ENCODE data around the gene PTK7.
A peak's percentile ranks its signal among the peaks of the same experiment; 100 is the strongest.
"Not testable (repeated sequence)": the region's sequence is repeated elsewhere in the genome, so short reads cannot be mapped to it uniquely, and the experiment has no call there.

PTK7 gene

DNA sequence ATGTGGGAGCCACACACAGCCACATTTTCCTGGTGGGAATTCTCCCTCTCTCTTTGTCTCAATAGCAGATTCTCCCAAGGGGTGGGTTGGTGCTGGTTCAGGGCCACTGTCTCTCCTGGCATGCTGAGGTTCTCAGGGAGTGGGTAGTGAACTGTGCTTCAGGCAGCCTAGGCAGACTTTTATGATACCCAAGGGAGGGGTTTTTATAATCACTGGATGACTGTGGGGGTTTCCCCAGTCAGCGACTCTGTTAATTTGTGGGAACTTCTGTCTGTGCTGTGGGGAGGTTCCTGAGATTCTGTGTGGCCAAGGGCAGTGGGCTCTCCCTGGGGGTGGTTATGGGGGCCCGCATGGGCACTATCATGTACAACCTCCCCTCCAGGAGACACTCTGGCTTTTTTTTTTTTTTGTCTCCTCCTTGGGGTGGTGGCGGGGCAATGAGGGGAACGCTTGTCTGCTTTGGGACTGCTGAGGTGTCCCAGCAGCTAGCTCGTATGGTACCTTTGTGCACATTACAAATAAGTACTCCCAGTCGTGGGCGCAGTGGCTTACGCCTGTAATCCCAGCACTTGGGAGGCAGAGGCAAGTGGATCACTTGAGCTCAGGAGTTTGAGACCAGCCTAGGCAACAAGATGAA lies 10.0 kb downstream of the PTK7 start:
- peak; percentile 30 for DNase-seq (ENCODE audit: low spot score)

DNA sequence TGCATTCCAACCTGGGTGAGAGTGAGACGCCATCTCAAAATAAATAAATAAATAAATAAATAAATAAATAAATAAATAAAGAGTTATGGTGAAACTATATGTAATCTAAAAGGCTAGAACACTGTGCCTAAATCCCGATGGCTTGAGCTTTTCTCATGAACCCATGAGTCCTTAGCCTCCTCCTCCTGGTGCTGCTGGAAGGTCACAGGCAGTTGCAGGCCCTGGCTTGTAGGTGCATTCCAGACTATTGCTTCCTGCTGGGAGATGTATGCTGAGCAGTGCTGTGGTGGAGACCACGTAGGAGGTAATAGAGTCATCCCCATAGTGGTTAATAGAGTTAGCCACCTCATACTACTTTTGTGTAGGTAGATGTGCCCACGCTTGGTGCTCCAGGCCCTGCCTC lies 12.5 kb downstream of the PTK7 start:
- no peak for DNase-seq (ENCODE audit: low spot score)

DNA sequence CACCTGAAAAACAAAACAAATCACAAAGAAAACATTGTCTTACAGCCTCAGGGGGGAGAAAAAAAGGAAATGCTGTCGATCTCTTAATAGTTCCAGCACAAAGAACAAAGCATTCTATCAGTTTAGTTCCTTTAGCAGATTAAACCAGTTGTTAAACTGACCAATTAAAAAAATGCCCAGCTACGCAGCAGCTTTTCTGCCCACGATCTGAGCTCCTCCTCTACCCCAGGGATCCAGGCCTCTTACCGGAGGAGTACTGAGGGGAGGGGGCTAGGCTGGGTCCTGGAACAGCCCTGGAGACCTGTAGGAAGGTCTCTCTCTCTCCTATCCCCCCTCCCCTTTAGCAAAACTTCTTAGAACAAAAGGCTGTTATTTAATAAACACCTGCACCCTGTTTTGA lies 13.4 kb downstream of the PTK7 start:
- DNase-seq (ENCODE audit: low spot score), result no peak

DNA sequence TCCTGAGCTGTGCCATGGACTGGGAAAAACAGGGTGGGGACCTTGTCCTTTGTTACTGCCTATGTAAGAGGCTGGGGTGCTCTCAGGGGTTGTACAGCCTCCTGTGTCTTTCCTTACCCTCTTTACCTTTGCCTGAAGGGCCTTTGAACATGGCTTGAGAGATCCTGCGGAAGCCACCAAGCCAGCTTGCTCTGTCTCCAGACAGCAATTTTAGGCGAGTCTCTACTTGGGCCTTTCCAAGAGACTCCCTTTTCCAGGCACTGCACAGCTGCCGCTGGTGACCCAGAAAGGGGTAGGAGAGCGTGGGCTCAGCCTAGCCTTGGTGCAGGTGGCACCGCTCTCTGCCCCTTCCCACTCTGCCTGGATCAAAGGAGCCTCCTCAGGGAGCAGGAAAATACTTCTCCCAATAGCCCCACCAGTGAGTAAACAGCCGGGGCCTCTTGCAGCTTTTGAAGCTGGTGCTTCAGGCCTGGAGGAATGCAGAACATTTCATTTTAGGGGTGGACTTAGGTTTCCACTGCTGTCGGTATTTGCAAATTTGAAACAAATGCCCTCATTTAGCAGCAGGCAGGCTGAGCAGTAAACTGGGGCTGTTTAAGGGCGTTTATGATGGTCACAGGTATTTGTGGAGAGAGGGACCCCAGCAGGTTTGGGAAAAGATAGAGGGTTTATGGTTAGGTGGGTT lies 13.9 kb downstream of the PTK7 start:
- no peak for DNase-seq (ENCODE audit: low spot score)

DNA sequence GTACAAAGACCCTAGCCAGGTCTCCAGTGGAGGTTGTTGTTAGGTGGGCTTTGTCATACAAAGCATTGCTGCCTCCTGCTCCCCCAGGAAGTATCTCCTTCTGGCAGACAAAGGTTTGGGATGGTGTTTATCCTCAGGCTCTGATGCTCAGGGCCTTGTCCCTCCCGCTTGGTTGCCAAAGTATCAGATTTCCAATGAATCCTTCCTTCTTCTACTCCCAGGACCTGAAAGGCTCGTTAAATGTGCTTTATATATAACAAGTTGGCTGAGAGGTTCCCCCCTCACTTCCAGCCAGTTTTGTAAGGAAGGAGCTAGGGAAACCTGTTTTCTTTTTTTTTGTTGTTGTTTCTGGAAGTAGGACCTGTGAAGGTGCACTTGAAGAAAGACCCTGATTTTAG lies 14.4 kb downstream of the PTK7 start:
- DNase-seq (ENCODE audit: low spot score), result no peak

DNA sequence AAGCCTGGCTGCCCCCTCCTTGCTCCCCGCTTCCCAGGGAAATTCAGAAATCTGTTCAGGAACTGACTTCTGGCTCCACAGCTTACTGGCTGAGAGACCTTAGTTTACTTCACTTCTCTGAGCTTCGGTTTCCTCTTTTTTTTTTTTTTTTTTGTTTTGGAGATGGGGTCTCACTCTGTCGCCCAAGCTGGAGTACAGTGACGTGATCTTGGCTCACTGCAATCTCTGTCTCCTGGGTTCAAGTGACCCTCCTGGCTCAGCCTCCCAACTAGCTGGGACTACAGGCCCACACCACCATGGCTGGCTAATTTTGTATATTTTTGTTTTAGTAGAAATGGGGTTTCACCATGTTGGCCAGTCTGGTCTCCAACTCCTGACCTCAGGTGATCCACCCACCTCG lies 14.9 kb downstream of the PTK7 start:
- DNase-seq (ENCODE audit: low spot score), result no peak

DNA sequence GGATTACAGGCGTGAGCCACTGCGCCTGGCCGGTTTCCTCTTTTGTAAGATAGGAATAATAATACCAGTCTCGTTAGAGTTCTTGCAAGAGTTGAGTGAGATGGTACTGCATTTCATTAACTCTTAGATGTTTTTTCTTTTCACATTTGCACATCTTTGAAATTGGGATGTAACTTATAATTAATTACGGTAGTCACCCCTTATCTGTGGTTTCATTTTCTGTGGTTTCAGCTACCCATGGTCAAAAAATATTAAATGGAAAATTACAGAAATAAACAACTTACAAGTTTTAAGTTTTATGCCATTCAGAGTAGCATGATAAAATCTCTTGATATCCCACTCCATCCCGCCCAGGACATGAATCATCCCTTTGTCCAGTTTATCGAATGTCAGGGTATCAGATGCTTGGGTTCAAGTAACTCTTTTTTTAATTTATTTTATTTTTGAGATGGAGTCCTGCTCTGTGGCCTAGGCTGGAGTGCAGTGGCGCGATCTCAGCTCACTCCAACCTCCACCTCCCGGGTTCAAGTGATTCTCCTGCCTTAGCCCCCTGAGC lies 15.4 kb downstream of the PTK7 start:
- DNase-seq (ENCODE audit: low spot score), result no peak

DNA sequence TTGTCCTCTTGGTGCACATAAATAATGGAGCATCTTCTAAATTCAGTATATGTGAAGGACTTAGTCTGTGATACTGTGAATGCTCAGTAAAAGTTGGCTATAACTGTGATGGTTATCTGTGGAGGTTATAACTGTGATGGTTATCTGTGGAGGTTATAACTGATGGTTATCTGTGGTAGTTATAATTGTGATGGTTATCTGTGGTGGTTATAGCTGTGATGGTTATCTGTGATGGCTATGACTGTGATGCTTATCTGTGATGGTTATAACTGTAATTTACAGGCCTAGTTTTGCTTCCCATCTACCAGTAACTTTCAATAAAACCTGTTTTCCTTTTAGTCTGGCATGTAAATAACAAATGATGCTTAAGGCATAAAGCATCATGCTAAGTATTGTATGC lies 16.5 kb downstream of the PTK7 start:
- DNase-seq (ENCODE audit: low spot score), result no peak

DNA sequence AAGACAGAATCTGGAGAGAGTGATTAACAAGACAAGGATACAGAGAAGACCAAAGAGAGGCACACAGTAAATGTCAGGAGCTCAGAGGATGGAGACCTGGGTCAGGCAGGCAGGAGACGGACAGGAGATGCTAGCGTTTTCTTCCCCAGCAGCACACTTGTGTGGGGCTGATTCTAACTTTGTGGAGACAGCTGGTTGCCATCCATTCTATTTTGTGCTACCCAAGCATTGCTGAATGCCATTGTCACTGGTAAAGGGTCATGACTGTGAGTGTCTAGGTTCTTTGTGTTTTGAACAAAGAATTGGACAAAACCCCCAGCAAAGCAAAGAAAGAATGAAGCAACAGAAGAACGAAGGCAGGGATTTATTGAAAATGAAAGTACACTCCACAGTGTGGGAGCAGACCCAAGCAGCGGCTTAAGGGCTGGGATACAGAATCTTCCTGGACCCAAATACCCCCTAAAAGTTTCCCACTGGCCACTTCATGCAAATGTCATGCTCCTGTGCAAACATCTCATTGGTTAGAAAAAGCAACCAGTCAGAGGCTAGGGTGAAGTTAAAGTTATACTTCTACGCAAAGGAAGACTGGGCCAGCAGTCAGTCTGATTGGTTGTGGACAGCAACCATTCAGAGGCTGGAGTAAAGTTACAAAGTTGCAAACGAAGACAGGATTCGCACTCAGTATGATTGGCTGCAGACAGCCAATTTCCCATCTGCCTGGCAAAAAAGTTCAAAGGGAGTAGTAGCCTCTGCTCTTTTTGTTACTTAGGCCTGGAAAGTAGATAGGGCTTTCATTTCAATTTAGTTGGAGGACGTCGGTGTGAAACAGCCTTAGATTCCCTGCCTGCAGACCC lies 17.5 kb downstream of the PTK7 start:
- DNase-seq (ENCODE audit: low spot score), result no peak

DNA sequence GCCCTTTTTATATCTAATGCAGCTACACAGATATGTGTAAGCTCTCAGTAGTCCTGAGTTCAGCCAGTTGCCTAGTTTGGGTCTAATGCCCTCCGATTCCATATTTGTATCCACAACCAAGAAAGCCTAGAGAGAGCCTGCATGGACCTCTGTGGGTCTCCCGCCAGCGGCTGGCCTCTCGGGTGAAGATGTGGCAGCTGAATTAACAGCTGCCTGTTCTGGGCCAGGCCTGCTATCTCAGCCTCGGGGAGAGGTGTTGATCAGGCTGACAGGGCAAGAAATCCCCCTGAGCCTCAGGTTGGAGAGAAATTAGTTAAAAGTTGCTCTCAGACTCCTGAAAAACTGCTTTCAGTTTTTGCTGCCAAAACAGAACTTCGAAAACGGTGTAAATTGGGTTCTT lies 19.8 kb downstream of the PTK7 start:
- DNase-seq (ENCODE audit: low spot score), result no peak

DNA sequence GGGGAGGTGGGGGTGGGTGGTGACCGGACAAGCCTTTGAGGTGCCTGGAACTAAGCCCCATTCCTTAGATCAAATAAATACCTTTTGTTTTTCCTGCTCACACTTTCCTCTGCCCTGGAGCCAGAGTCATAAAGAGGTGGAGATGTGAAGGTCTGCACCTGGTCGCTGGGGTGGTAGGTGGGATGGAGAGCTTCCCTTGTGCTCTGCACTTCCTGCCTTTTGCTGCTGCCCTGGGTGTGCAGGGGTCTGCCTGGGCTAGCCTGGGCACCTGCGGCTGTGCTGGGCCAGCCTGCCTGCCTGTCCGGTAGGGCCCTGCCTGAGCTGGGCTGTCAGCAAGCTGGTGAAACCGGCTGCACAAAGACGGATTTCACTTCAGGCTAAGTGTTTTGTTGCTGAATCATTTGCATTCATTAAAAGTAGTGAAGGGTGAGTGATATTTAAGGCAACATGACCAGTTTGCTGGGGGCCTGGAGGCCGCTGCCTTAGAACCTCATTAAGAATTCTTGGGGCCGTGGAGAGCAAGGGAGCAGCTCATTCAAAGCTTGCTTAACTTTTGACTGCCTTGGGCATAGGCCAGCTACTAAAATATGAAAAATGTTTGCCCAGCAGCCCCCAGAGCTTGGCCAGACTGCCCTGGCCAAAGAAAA lies 20.5 kb downstream of the PTK7 start:
- DNase-seq (ENCODE audit: low spot score), result peak; percentile 37

DNA sequence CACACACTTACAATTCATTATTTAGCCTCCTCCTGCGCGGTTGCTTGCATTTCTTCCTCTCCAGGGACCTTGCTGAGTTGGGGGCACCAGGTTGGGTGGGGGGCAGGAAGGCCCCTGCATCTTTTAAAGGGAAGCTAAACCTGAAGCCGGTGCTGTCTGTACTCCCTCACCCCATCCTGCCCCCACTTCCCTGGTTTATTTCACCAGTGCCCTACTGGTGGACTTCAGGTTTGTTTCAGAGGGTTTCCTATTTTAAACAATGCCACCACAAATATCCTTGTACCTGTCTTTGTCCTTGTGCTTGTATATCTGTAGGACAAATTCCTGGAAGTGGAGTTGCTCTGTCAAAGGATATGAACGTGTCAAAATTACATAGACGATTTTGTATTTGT lies 21.0 kb downstream of the PTK7 start:
- DNase-seq (ENCODE audit: low spot score), result no peak

DNA sequence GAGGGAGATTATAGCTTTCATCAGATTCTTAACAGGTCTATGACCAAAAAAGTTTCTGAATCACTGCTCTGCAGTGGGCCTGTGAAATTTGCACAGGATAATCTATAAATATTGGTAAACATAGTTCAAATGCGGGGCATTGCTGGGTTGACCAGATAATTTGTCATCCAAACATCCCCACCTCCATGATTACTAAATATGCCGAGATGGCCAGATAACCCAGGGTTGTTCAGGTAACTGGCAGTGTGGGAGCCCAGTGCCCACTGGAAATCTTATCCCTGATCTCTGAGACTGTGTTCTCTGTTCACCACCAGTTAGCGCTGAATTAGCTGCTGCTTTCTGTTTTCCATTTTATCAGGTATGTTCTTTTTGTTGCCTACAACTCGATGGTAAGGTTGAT lies 21.4 kb downstream of the PTK7 start:
- DNase-seq (ENCODE audit: low spot score), result no peak

DNA sequence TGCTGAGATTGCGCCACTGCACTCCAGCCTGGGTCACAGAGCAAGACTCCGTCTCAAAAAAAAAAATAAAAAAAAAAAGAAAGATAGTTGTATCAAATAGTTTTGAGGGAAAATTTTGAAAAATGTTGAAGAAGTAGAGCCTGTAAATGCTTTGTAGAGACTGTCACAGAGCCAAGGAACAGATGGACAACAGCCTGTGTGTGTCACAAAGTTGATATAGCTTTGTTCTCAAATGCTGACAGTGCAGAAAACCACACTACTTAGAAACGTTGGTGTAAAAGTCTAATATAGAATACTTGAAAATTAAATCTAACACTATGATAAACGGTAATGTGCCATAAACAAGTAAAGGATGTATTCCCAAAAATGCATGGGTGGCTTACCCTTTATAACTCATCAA lies 25.4 kb downstream of the PTK7 start:
- no peak for DNase-seq (ENCODE audit: low spot score)

DNA sequence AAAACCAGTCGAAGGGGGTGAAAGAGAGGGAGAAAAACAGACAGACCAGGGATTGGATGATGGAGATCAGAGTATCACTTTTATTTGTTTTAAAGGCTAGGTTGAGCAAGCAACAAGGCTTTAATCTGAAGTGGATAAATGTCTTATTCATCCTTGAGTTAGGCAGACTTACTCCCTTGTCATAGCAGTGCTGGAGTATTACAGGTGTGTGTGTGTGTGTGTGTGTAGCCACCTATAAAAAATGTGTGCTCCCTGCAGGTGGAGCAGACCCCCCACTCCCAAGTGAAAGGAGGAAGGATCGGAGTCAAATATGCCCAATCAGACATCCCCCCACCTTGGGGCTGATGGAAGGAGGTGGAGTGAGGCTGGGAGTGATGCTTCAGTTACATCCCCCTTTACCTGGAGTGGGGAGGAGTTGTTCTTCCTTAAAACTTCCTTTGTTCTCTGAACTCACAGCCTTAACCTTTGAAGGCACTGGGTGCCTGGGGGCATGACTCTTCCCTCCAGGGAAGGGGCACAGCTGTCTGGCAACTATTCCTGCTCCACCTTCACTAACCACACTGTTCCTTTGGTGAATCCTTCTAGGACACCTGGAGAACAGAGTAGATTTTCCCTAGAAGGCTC lies 27.3 kb downstream of the PTK7 start:
- DNase-seq (ENCODE audit: low spot score), result no peak

DNA sequence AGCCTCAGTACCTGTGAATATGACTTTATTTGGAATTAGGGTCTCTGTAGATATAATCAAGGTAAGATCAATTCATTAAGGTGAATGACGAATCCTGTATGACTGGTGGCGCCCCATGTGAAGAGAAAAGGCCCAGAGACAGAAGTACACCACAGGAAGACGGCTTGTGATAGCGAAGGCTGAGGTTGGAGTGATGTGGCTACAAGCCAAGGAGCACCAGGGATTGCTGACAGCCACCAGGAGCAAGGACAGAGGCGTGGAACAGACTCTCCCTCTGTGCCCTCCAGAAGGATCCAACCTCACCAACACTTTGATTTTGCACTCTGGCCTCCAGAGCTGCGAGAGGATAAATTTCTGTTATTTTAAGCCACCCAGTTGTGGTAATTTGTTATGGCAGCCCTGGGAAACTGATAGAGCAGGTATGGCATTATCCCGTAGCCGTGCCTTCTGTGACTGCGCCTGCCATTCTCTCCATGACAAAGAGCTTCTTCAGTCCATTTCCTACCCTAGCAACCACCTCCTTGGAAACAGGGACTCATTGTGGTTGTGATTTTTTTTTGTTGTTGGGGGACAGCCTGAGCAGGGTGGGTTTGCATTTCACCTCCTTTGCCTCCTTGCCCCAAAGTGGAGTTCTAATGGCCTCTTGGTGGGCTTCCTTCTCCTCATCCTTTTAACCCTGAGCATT lies 29.6 kb downstream of the PTK7 start:
- DNase-seq (ENCODE audit: low spot score), result no peak

DNA sequence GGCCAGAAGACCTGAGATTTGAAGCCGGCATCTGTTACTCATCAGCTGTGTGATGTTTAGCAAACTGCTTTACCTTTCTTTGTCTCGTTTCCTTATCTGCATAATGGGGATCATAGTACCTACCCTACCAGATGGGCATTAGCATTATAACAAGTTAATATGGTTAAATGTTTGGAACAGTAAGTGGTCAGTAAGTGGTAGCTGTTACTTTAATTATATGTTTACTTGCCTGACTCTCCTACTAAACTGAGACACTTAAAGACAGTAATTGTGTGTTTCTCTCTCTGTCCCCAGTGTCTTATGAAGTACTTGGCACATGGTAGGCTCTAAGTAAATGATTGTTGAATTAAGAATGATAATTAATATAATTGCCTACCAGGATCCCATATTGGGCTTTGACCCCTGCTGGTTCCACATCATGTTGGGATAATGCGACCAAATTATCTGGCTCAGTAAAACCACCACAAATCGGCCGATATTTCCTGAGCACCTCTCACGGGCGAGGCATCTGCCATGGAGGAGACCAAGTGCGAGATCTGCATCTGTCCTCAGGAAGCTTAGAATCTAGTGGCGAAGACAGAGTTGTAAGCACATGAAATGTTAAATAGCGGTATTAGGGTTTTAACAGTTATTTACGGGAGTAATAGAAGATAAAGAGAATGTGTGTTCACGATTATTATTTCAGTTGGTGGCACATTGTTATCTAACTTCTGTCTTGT lies 31.4 kb downstream of the PTK7 start:
- DNase-seq (ENCODE audit: low spot score), result no peak

DNA sequence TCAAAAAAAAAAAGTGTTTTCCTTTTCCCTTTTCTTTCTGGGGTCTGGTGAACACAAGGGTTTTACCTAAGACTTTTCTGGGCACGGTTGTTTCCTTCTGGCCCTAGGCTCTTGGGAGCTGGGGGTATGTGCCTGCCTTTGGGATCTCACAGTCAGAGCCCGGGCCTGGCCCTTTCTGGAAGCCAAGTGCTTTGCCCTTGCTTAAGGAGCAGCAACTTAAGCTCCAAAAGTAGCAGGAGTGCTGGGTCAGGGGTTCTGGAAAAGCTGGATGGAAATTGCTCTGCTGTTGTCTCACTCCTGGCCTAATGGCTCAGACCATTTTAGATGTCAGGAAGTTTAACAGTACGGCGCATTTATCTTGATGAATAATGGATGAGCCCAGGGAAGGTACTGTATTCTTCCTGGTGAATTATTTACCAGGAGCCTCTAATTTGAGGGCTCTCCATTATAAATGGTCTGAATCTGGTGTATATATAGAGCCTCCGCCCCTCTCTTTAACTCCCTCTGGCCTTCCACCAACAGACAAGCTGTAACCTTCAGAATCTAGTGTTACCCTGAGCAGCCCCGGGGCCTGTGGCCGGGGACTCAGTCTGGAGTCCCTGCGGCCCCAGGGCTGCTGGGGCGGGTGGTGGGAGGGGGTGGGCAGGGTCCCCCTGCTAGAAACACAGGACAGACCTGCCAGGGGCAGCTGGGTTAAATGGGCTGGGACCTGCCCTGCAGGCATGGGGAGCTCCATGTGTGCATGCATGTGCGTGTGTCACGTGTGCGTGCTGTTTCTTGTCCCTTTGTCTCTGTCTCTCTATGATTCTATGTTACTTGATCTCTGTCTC lies 37.5 kb downstream of the PTK7 start:
- no peak for DNase-seq (ENCODE audit: low spot score)

DNA sequence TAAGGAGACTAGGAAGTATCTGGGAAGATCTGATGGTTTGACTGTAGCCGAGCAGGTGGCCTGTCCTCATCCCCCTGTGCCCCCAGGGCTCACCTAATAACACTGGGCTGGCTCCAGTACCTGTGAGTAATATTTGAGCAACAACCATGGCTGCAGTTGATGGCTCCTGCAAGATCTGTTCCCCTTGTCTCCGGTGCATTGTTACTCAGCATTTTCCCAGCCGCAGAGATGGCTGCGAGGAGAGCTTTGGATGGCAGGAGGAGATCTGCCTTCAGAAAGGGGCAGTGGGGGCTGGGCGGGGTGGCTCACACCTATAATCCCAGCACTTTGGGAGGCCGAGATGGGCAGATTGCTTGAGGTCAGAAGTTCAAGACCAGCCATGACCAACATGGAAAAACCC lies 39.3 kb downstream of the PTK7 start:
- DNase-seq (ENCODE audit: low spot score), result no peak

DNA sequence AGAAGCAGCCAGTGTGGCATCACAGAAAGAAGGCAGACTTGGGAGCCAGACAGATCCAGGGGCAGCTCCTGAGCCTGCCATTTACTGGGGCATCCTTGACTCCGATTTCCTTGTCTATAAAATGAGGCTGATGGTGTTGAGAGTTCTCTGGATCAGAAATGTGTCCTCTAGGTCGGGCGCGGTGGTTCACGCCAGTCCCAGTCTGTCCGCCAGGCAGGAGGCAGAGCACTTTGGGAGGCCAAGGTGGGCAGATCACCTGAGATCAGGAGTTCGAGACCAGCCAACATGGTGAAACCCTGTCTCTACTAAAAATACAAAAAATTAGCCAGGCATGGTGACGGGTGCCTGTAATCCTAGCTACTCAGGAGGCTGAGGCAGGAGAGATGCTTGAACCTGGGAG lies 41.4 kb downstream of the PTK7 start:
- not testable (repeated sequence) for DNase-seq (ENCODE audit: low spot score)

Data from germinal center (tissue), 1 donor.